PFSK-1 (cell line): ENCODE results near the gene TTYH3.

ENCODE experiments used
- POLR2AphosphoS5 ChIP-seq: IDR thresholded peaks from 2 replicates; pipeline ENCODE4 v1.6.1; 2012; ENCODE audit warnings: low read depth, mild to moderate bottlenecking, control low read depth, low read length, moderate library complexity
- SIN3A ChIP-seq: IDR thresholded peaks from 2 replicates; pipeline ENCODE4 v1.6.1; 2012; ENCODE audit warnings: mild to moderate bottlenecking, low read length, moderate library complexity, borderline replicate concordance; ENCODE audit not compliant: insufficient read depth
- TAF1 ChIP-seq: IDR thresholded peaks from 2 replicates; pipeline ENCODE4 v1.6.1; 2012; ENCODE audit warnings: low read length, control low read depth, borderline replicate concordance; ENCODE audit not compliant: insufficient read depth
- TF ChIP-seq, protein P1 (sequence below), 2 experiments: IDR thresholded peaks; 2 replicates each; pipeline versions ENCODE4 v1.6.1 to v1.8.0; 2011 to 2012; ENCODE audit warnings: low read depth in 2 of 2, low read length in 2 of 2, control low read depth in 1 of 2, inconsistent platforms in 1 of 2, mild to moderate bottlenecking in 1 of 2, moderate library complexity in 1 of 2; ENCODE audit not compliant: insufficient read depth in 1 of 2

DNA sequence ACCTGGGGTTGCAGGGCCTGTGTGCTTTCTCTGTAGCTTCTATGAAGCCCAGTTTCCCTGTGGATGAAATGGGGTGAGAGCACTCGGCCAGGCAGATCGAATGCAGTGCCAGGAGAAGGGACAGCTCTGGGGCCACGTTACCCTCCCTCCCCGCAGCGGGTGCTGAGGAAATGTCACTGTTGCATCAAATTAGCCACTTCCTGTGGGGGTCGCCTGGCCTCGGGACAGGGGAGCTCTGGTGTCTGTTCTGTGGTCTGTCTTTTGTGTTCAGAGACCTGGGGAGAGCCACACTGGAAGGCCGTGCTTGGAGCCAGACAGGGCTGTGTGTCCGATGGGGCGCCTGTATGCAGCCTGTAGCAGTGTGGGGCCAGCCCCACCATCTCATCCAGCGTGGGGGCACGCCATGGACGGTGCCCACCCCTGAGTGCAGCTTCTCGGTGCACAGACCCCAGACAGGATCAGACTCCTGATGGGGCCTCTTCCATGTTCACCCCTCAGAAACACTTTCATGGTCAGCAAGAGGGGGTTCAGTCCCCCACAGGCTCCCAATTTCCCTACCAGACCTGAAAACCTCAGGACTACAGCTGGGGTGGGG is 13.6 kb downstream of the TTYH3 start:
- TF ChIP-seq, protein P1, sequence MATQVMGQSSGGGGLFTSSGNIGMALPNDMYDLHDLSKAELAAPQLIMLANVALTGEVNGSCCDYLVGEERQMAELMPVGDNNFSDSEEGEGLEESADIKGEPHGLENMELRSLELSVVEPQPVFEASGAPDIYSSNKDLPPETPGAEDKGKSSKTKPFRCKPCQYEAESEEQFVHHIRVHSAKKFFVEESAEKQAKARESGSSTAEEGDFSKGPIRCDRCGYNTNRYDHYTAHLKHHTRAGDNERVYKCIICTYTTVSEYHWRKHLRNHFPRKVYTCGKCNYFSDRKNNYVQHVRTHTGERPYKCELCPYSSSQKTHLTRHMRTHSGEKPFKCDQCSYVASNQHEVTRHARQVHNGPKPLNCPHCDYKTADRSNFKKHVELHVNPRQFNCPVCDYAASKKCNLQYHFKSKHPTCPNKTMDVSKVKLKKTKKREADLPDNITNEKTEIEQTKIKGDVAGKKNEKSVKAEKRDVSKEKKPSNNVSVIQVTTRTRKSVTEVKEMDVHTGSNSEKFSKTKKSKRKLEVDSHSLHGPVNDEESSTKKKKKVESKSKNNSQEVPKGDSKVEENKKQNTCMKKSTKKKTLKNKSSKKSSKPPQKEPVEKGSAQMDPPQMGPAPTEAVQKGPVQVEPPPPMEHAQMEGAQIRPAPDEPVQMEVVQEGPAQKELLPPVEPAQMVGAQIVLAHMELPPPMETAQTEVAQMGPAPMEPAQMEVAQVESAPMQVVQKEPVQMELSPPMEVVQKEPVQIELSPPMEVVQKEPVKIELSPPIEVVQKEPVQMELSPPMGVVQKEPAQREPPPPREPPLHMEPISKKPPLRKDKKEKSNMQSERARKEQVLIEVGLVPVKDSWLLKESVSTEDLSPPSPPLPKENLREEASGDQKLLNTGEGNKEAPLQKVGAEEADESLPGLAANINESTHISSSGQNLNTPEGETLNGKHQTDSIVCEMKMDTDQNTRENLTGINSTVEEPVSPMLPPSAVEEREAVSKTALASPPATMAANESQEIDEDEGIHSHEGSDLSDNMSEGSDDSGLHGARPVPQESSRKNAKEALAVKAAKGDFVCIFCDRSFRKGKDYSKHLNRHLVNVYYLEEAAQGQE (IDR thresholded peaks at IDR 0.05; ENCODE audit: insufficient read depth in 1 of 2, low read depth in 2 of 2, low read length in 2 of 2), result no peak
- TF ChIP-seq TAF1, result no peak
- TF ChIP-seq SIN3A, result no peak
- TF ChIP-seq POLR2AphosphoS5, result no peak
